Large intestine (tissue), 3 donors: ENCODE measurements around the gene BCAS3. TPM values are rescaled to one million over a fixed set of nuclear protein-coding genes. Genes with fewer than 3 reads are reported as not detected.

Experiments
- DNase-seq, 2 donors: peaks; one replicate each; pipeline versions ENCODE4 v3.0.0 to v3.0.0-alpha.2; 2013
- H3K27ac ChIP-seq: one replicate; pipeline ENCODE4 v1.5.1; 2013; ENCODE audit warnings: low read length
- H3K27me3 ChIP-seq: 2 replicates; pipeline ENCODE4 v1.6.1; 2013; ENCODE audit warnings: low read length; ENCODE audit not compliant: control insufficient read depth, insufficient read depth
- H3K36me3 ChIP-seq: 2 replicates; pipeline ENCODE4 v1.6.1; 2013; ENCODE audit warnings: low read length; ENCODE audit not compliant: control insufficient read depth, insufficient read depth
- H3K4me1 ChIP-seq: one replicate; pipeline ENCODE4 v1.6.1; 2013; ENCODE audit warnings: low read length; ENCODE audit not compliant: control insufficient read depth, insufficient read depth
- H3K4me3 ChIP-seq: one replicate; pipeline ENCODE4 v1.5.1; 2013; ENCODE audit warnings: low read length
- H3K9me3 ChIP-seq: one replicate; pipeline ENCODE4 v1.6.1; 2013; ENCODE audit warnings: mild to moderate bottlenecking, low read depth, low read length, moderate library complexity; ENCODE audit not compliant: control insufficient read depth
- WGBS: methylation state at CpG from one replicate; pipeline ENCODE4 v1.1.5; 2013; ENCODE audit warnings: low lambda C conversion rate; ENCODE audit not compliant: insufficient coverage; 5-methylcytosine and 5-hydroxymethylcytosine counted together
- polyA plus RNA-seq: library from polyadenylated mRNA; unstranded; fragments of 120-200 nt; gene quantifications from one replicate; pipeline ENCODE4 v1.2.1, GENCODE V29; 2013

Gene BCAS3
- polyA plus RNA-seq, 1 donor, result 9.7 TPM

DNA sequence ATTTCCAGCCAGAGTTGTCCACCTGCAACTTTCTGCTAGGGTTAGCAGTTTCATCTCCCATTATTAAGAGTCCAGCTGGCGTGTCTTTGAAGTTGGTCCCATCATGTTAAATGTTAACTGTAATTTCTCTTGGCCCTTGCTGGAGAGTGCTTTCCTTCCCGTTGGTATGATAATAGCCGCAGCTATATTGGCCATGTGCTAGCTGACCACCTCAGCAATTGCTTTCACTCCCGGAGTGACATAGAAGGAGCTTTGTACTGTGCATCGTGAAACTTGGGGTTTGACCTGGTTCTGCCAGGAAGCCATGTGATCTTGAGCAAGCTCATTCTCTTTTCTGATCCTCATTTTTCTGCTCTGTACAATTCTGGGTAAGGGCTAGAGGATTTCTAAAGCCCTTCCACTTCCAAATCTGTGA, 641.0 kb downstream of the BCAS3 start:
- no peak for DNase-seq
- Histone ChIP-seq H3K9me3 (peaks cover 2% of the 10 kb centered on the region), H3K4me3 (no peak overlapping the region), H3K36me3 (no peaks in the 10 kb centered on the region), H3K27me3 (no peaks in the 10 kb centered on the region), H3K27ac (no peak overlapping the region), H3K4me1 (peaks cover 7% of the 10 kb centered on the region)
- WGBS, result no CpG with 5 or more reads among the region's 5 CpGs

DNA sequence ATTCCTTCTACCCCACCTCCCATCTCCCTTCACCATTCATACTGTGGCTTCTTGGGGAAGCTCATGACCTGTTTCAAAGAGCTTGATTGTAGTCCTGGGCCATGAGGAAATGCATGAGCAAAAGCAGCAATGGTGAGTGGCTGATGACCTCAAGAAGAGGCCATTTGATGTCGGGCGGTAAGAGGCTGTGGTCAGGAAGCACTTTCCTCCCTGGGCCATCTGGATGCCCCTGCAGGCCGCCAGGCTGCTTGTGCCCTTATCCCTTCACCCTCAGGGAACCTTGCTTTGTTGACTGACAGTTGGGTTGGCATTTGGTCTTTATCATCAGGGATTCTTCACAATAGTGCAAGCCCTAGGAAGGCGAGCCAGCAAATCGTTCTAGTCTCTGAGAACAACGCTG, 643.7 kb downstream of the BCAS3 start:
- DNase-seq, result no peak
- H3K4me3 ChIP-seq, result no peak overlapping the region
- no peaks in the 10 kb centered on the region for H3K36me3 ChIP-seq
- no peak overlapping the region for H3K27ac ChIP-seq
- no CpG with 5 or more reads among the region's 6 CpGs for WGBS
- H3K9me3 ChIP-seq, result peaks cover 2% of the 10 kb centered on the region
- H3K27me3 ChIP-seq, result no peaks in the 10 kb centered on the region
- H3K4me1 ChIP-seq, result peaks cover 4% of the 10 kb centered on the region

DNA sequence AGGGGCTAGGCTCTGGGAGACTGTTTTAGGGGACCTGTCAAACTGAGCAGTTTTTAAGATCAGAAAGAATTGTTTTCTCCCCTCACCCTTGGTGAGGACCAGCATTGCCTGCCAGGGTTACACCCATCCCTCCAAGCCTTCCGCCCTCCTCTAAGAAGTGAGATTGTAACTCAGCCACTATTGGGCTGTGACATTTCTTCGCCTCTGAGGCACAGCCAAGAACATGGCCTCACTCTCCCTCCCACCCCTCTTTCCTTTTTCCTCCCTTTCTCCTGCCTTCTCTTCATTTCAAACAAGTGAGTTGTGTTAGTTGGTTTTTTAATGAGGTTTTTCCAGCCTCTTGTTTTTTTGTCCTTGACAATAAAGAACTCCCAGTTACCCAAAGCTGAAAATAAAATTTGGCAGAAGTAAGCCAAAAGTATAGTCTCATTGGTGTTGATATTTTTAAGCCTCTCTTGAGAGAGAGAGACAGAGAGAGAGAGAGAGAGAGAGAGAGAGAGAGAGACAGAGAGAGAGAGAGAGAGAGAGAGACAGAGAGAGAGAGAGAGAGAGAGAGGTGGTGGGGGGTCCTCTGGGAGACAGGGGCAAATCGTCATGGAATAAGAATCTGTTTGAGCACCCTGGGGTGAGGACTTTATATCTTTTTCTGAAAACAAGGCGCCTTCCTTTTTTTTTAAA, 644.8 kb downstream of the BCAS3 start:
- no peak for DNase-seq
- no peak overlapping the region for H3K27ac ChIP-seq

DNA sequence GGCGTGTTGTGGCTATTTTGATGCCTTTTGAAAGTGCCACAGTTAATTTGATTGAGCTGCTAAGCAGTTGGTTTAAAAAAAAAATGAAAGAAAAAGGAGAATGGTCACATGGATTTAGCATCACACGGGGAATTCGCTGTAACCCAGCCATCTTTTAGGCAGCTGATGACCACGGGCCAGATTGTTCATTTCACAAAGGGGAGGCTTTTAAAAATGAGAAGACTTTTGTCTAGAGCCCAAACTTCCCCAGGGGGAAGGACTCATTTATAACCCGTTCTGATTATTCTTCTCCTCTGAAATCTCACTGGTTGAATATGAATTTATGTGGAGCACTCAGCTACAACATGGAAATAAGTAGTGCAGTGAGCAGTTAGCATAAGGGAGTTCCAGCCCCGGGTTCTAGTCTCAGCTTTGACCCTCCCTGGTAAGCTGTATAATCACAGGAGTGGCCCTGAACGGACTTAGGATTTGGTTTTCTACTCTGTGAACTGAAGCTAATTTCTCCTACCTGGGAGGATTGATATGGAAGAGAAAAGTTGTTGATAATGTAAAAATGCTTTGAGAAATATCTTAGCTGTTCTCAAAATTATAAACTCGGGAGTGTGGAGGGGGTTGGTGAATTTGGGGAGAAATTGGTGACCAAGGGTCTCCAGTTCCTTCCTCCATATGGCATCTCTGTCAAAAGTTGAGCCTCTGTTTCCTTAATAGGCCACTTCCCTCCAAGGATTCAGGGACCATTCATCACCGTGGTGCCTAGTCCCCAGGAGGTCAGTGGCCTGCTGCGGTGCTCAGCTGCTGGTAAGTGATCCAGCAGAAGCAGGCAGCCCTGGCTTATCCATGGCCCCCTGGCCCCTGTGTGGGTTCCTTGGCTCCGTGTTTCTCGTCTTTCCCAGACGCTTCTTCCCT, 645.6 kb downstream of the BCAS3 start:
- peaks cover 4% of the 10 kb centered on the region for H3K4me1 ChIP-seq
- H3K9me3 ChIP-seq, result peaks cover 2% of the 10 kb centered on the region
- DNase-seq, result no peak
- H3K27me3 ChIP-seq, result no peaks in the 10 kb centered on the region
- no CpG with 5 or more reads among the region's 13 CpGs for WGBS
- peak overlapping the region; percentile 7 for H3K27ac ChIP-seq
- no peaks in the 10 kb centered on the region for H3K36me3 ChIP-seq
- H3K4me3 ChIP-seq, result no peak overlapping the region

More for the DNA sequence above, 644.8 kb downstream of the BCAS3 start:
- Histone ChIP-seq H3K9me3 (peaks cover 2% of the 10 kb centered on the region), H3K4me3 (no peak overlapping the region), H3K4me1 (peaks cover 4% of the 10 kb centered on the region), H3K27me3 (no peaks in the 10 kb centered on the region), H3K36me3 (no peaks in the 10 kb centered on the region)
- WGBS, result 100% methylated on average over 2 of the region's 4 CpGs

DNA sequence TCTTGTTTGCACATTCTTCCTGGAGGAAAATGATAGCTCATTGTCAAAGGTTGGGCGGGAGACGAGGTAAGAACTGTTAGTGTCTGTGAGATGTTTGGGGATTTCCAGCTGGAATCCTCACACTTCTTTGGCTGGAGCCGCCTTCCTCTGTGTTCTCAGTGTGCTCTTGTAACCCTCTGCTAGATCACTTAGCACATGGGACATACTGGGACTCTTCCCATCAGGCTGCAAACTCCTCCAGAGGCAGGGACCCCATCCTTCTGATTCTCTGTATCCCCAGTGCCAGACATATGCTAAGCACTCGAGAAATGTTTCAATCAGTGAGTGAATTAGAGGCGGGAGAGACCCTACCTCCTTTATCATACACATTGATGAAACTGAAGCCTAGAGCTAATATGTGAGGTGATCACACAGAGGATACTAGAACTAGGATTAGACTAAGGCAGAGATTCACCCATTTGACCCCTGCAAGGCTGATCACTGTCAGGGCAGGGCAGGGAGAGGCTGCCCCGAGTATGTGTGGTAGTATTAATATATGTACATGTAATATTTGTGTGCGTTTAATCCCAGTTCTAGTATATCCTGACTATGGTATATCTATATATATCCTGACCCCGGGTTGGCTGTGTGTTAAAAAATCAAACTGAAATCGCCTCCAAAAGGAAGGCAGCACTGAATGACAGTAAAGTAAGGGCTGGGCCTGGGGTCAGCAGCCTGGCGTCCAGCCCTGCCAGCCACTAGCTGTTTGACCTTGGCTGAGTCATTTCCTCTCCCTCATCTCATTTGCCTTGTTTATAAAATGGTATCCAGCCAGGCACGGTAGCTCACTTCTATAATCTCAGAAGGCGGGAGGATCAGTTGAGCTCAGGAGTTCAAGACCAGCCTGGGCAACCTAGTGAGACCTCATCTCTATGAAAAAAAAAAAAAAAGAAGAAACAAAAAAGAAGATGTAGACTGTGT, 646.5 kb downstream of the BCAS3 start:
- DNase-seq, result no peak
- Histone ChIP-seq H3K27ac (peak overlapping the region; percentile 7), H3K27me3 (no peaks in the 10 kb centered on the region), H3K4me1 (peaks cover 4% of the 10 kb centered on the region), H3K9me3 (peaks cover 2% of the 10 kb centered on the region), H3K4me3 (no peak overlapping the region), H3K36me3 (no peaks in the 10 kb centered on the region)
- WGBS, result no CpG with 5 or more reads among the region's 12 CpGs

DNA sequence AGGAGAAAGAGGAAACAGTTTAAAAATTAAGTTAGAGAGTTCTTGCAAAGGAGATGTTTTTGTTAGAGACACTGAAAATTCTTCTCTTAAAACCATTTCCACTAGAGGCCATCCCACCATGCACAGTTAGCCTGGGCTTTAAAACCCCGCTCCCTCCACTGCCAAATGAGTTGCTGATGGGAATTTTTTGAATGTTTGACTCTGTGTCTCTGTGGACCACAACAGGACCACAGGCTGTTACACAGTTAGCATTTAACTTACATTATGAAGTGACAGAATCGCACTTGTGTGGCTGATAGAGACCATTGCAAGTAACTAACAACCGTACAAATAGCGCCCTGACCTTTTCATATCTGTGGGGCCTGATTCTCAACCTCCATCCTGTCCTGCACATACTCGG, 647.3 kb downstream of the BCAS3 start:
- H3K27me3 ChIP-seq, result no peaks in the 10 kb centered on the region
- no peak overlapping the region for H3K27ac ChIP-seq
- 100% methylated on average over 1 of the region's 5 CpGs for WGBS
- no peak for DNase-seq
- peaks cover 4% of the 10 kb centered on the region for H3K4me1 ChIP-seq
- H3K36me3 ChIP-seq, result no peaks in the 10 kb centered on the region
- no peak overlapping the region for H3K4me3 ChIP-seq
- peaks cover 2% of the 10 kb centered on the region for H3K9me3 ChIP-seq

DNA sequence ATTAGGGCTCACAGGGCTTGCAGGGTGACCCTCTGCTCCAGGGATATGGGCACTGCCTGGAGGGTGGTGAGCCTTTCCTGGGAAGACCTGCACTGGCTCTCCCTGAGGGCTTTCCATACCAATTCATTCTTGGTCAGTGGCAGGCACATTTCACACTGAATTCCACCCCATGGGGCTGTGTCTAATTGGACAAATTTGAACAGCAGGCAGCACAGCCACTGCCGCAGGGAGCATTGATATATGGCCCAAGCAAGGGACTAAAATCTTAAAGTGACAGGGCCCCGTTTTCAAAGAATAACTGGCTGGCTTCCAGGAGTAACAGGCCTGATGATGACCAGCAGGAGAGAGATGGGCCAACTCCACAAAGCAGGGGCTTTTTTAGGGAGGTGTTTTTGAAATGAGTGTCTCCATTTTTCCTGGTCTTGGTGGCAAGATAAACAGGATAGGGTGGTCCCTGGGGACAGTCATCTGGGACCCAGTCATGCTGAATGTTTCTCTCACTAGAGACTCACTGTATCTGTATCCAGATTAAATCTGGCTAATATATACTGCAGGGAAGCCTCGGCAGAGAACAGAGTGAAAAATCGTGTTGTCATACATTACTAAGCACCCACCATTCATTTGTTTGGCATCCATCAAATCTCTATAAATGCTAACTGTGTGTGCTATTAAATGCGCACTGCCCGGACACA, 647.9 kb downstream of the BCAS3 start:
- Histone ChIP-seq H3K4me3 (no peak overlapping the region), H3K27ac (no peak overlapping the region), H3K27me3 (no peaks in the 10 kb centered on the region), H3K36me3 (no peaks in the 10 kb centered on the region), H3K4me1 (peaks cover 4% of the 10 kb centered on the region), H3K9me3 (peaks cover 2% of the 10 kb centered on the region)
- no peak for DNase-seq
- no CpG with 5 or more reads among the region's 6 CpGs for WGBS

DNA sequence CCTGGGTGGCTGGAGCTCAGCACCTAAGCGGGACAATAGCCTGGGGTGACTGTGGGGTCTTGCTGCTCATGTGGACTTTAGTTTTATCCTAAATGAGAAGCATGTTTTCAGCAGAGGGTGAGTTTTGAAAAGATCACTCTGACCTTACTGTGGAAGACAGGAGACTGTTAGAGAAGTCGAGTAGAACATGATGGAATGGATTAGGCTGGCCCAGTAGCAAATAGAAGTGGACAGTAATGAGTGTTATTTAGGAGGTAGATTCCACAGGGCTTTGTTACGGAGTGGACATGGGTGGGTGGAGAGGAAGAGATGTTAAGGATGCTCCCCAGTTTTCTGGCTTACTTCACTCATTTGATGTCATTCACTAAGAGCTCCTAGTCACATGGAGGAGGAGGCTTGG, 648.7 kb downstream of the BCAS3 start:
- Histone ChIP-seq H3K27ac (no peak overlapping the region), H3K27me3 (no peaks in the 10 kb centered on the region), H3K4me1 (peaks cover 4% of the 10 kb centered on the region), H3K9me3 (peaks cover 2% of the 10 kb centered on the region), H3K4me3 (no peak overlapping the region), H3K36me3 (no peaks in the 10 kb centered on the region)
- WGBS, result no CpG with 5 or more reads among the region's 3 CpGs
- no peak for DNase-seq

DNA sequence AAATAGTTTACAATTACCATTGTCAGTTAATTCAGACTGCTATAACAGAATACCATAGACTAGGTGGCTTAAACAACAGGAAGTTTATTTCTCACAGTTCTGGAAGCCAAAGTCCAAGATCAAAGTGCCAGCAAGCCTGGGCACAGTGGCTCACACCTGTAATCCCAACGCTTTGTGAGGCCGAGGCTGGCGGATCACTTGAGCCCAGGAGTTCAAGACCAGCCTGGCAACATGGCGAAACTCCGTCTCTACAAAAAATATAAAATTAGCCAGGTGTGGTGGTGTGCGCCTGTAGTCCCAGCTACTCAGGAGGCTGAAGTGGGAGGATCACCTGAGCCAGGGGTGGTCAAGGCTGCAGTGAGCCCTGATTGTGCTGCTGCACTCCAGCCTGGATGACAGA, 650.7 kb downstream of the BCAS3 start:
- Histone ChIP-seq H3K36me3 (no peaks in the 10 kb centered on the region), H3K4me1 (peaks cover 4% of the 10 kb centered on the region), H3K4me3 (no peak overlapping the region), H3K27ac (no peak overlapping the region), H3K27me3 (no peaks in the 10 kb centered on the region), H3K9me3 (no peaks in the 10 kb centered on the region)
- WGBS, result 100% methylated on average over 1 of the region's 6 CpGs
- DNase-seq, result no peak
